ENCODE data around the gene MICALL2. TPM values are rescaled to one million over a fixed set of nuclear protein-coding genes. Genes with fewer than 3 reads are reported as not detected.

The MICALL2 gene
- total RNA-seq, 1 donor from 2014 or later, result 19.7 TPM

DNA sequence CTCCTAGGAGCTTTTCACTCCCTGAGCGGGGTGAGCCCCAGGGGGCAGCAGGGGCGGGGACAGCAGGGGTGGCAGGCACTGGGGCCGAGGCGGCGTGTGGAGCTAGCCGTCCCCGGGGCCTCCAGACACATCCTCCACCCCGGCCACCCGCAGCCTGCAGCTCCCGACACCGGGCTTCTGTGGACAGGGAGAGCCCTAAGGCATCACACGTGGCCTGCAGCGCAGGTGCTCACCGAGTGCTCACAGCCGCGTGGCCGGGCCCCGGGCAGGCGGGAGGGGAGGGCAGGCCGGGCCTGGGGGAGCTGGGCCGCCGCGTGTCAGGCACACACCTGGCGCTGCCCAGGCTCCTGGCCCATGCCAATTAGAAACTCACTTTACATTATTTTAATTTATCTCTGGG lies 51.4 kb downstream of the MICALL2 start:
- DNase-seq (ENCODE audit: low spot score), result no peak
- intact Hi-C loops (cut with DNase I), result no loop called here

DNA sequence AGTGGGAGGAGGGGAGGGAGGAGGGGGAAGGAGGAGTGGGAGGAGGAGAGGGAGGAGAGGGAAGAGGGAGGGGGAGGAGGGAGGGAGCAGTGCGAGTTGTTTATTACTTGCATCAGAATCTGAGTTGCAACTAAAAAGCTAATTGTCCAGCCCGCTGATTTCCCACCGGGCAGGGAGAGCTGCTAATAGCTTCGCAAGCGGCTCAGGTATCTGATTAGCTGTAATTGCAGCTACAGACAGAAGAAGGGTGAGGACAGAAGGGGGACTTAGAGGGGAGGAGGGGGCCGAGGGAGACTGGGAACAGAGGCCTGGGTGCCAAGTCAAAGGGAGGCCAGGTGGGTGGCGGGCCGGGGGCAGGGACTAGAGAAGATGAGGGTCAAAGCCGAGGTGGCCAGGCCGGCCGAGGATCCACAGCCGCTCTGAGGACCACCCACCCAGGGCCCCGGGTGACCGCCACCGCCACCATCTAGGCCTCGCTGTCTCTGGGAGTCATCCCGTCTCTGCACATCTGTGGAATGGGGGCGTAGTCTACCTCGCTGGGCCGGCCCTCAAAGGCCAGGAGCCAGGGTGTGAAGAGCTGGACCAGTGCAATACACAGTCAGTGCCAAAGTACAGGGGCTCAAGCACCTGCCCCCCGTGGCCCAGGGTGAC lies 54.2 kb downstream of the MICALL2 start:
- intact Hi-C loops (cut with DNase I), result no loop called here
- DNase-seq (ENCODE audit: low spot score), result no peak

DNA sequence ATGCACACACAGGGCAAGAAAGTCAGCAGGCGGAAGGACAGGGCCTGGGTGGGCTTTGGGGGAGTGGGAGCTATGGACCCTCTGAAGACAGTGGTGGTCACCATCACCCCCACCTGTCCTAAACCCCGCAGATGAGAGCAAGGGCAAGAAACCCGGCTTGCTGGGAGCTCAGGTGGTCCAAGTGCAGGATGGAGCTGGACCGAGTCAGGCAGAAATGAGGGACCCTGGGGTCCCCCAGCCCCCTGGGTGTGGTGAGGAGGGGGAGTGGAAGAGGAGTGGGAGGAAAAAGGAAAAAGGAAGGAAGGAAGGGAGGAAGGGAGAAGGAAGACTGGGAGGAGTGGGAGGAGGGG lies 54.8 kb downstream of the MICALL2 start:
- intact Hi-C loops (cut with DNase I), result no loop called here
- DNase-seq (ENCODE audit: low spot score), result no peak

DNA sequence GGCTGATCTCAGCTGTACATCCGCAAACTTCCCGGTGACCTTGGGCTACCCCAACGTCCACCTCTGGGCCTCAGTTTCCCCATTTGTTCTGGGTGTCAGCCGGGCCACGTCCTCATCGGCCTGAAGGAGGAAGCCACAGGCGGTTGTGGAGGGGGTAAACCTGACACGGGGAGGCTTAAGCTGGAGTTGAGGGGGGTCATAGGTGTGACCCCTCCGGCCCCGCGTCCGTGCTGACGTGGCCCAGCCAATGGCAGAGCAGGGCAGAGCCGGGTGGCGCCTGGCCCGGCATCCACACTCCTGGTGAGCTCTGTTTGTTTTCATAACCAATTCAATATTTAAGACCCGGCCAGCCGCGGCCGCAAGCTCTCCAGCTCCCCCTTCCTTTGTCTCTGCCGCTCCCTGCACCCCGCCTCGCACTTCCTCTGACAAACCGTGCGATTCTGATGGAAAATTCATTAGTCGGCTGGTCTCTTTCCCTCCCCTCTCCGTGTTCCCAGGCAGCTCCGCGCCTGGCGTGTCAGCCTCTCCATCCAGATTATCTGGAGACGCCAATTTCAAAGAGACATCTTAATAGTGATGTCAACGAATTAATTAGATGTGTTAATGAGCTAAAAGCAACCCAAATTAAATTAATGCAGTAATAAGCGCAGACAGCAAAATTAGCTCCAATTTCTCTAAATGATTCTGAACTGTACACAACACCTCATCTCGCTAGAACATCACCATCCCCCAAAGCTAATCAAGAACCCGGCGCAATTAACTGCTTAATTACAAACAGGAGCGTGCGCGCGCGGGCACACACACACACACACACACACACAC lies 55.4 kb downstream of the MICALL2 start:
- intact Hi-C loops (cut with DNase I), result no loop called here
- DNase-seq (ENCODE audit: low spot score), result no peak

DNA sequence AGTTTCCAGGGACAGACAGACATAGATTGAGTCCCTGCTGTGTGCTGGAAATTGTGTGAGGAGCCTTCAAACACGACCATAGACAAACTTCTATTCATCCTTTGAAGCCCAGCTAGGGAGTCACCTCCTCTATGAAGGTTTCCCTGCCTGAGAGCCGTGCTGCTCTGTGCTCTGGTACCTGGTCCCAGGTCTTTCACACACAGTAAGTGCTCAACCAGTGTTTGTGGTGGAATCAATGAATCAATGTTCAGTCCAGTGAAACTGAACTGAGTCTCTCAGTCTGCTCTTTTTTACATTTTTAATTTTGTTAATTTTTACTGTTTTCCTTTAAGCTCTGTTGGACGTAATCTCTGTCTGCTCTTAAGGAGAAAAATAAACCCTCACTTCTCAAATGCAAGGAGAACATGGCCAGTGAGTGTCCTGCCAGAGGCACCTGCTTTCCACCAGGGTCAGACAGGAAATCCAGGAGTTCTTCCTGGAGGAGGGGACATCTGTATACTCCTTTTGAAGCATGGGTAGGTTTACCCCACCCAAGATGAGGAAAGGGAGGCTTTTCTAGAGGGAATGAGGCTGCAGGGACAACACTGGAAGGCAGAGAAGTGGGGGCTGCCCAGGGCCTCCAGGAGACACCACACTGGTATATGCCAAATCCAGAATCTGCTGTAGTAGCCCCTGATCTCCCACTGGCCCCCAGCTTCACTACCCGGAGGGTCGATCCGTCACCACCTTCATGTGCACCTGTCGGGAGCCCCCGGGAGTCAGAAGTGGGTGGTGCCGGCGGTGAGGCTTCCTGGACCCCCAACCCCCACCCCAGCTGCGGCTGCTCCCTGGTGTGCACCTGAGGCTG lies 56.3 kb downstream of the MICALL2 start:
- intact Hi-C loops (cut with DNase I), result no loop called here
- no peak for DNase-seq (ENCODE audit: low spot score)

DNA sequence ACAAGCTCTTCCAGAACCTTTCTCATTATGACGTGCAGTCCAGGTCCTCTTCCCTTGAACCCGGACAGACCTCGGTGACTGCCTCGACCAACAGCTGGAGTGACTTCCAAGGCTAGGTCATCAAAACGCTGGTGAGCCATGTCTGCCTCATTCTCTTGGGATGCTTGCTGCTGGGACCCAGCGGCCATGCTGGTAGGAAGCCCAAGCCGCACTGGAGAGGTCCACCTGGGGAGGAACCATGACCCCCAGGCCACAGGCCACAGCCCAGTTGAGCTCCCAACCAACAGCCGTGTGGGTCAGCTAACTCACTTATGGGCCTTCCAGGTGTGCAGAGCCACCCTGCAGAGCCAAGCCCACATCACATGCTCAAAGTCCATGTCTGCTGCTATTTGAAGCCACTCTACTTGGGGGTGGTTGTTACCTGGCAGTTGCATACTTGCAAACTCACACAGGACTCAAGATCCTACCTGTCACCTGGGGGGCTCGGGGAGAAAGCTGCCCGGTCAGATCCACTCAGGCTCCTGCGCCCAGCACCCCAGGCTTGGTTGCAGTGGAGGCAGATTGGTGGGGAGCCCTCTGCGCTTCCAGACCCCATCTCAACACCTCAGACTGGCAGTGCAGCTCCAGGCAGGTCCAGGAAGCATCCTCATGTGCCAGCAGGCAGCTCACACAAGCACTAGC lies 57.0 kb downstream of the MICALL2 start:
- intact Hi-C loops (cut with DNase I), result no loop called here

DNA sequence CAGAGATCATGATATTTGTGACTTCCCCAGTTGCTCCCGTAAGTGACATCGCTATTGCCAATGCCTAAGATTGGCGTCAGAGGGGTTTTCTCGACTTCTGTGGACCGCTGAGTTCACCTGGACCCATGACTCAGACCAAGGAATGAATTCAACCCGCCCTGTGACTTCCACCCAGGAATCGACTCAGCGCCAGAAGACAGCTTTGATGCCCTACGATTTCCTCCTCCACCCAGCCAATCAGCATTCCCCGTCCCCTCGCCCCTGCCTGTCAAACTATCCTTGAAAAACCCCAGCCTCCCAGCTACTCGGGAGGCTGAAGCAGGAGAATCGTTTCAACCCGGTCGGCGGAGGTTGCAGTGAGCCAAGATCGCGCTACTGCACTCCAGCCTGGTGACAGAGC lies 58.3 kb downstream of the MICALL2 start:
- no peak for DNase-seq (ENCODE audit: low spot score)
- intact Hi-C loops (cut with DNase I), result no loop called here

More for the DNA sequence above, 57.0 kb downstream of the MICALL2 start:
- no peak for DNase-seq (ENCODE audit: low spot score)

DNA sequence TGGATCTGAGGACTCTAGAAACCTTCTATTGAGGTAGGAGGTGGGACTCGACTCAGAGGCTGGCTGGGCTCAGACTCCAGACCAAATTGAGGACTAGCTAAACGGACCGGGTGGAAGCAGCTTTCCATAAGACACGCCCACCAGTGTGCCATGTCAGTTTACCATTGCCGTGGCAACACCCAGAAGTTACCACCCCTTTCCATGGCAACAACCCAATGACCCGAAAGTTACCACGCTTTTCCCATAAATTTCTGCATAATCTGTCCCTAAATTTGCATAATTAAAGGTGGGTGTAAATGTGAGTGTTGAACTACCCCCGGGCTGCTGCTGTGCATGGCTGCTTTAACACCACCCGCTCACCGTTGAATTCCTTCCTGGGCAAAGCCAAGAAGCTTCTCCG lies 58.9 kb downstream of the MICALL2 start:
- intact Hi-C loops (cut with DNase I), result no loop called here
- DNase-seq (ENCODE audit: low spot score), result no peak

DNA sequence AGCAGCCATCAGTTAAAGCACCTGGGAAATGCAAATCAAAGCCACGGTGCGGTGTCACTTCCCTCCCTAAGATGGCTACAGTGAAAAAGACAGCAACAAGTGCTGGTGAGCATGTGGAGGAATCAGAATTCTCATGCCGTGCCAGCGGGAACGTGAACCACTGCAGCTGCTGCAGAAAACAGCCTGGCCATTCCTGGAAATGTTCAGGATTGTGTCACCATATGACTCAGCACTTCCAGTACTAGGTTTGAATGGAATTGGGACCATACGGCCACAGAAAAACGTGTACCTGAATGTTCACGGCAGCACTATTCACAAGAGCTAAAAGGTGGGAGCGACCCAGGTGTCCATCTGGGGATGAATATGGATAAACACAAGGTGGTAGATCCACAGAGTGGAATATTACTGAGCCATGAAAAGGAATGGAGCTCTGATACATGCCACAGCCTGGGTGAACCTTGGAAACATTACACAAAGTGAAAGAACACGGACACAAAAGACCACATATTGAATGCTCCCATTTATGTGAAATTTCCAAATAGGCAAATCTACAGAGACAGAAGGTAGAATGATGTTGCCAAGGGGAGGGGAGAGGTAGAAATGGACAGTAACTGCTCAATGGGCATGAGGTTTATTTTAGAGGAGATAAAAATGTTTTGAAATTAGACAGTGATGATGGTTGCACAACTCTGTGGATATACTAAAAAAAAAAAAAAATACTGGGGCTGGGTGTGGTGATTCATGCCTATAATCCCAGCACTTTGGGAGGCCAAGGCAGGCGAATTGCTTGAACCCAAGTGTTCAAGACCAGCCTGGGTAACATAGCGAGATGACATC lies 61.6 kb downstream of the MICALL2 start:
- intact Hi-C loops (cut with DNase I), result no loop called here

DNA sequence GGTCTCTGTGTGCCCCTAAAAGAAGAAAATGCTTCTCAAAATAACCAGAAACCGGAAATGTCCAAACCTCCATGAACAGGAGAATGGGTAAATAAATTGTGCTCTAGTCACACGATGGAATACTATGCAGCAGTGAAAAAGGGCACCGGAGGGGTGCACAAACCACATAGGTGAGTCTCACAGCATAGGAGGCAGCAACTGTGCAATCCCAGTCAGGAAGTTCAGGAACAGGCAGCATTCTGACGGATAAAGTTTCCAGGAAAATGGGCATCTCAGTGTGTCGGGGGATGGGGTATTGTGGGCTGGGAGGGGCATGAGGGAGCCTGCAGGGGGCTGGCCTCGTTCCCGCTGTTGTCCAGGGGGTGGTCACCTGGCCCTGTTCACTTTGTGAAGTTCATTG lies 63.1 kb downstream of the MICALL2 start:
- no peak for DNase-seq (ENCODE audit: low spot score)
- intact Hi-C loops (cut with DNase I), result no loop called here

More for the DNA sequence above, 61.6 kb downstream of the MICALL2 start:
- DNase-seq (ENCODE audit: low spot score), result no peak

DNA sequence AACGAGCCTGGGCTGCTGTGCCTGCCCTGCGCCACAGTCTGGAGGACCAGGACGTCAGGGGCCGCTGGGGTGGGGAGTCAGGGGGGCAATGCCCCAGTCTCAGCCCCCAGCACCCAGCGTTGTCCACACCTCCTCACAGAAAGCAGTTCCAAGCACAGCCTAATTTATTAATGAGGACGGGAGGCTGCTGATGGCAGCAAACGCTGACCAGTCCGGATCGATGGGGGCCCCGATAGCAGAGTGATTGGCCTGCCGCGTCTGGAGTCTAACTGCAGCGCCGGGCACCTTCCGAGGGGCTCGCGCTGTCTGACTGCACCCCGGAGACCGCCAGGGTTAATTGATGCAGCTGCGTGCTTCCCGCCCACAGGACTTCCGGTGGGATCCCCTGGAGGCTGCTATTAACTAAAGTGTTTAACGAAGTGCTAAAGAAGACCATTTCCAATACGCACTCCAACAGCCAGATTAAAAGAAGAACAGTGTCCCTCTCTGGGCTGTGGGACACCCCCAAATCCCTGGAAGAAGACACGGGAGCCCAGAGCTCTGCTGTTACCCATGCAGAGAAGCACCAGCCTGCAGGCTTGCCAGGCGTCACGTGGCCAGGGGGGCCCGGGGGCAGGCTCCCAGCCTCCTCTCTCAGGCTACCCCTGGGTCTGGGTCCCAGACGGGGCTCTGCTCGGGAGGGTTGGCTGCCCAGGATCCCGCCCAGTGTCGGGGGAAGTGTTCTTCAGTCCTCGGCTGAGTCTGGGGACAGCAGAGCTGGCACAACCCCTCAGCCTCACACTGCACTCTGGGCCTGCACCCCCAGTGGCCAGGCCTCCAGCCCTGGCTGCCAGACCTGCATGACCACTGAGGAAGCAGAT lies 63.8 kb downstream of the MICALL2 start:
- intact Hi-C loops (cut with DNase I), result no loop called here
- no peak for DNase-seq (ENCODE audit: low spot score)

DNA sequence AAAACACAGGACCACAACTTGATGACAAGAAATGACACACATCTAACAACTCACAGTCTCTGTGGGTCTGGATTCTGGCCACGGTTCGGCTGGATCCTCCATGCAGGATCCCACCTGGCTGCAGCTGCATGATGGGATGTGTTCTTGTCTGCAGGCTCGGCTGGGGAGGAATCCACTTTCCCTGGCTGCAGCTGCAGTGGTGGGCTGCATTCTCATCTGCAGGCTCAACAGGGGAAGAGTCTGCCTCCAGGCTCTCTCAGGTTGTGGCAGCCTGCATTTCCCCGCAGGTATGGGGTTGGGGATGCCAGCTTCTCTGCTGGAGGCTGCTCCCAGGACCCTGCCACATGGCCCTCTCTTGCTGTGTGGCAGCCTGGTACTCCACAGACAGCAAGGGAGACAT lies 64.9 kb downstream of the MICALL2 start:
- DNase-seq (ENCODE audit: low spot score), result no peak
- intact Hi-C loops (cut with DNase I), result no loop called here

DNA sequence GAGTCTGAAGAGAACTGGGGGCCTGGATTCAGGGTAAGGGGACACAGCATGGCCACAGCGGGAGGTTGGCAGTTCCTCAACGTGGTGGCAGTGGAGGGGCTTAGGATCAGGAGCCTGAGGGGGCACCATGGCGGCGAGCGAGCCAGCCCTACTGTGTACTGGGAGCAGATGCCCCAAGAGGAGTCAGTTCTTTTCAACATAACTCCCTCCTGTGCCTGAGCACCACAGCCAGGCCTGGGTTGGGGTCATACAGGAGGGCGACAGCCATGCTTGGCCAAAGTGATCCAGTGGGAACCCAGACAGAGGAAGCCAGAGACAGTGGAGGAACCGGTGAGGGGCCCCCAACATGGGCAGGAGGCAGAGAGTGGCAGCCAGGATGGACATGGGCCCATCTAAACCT lies 65.8 kb downstream of the MICALL2 start:
- no peak for DNase-seq (ENCODE audit: low spot score)
- intact Hi-C loops (cut with DNase I), result no loop called here

DNA sequence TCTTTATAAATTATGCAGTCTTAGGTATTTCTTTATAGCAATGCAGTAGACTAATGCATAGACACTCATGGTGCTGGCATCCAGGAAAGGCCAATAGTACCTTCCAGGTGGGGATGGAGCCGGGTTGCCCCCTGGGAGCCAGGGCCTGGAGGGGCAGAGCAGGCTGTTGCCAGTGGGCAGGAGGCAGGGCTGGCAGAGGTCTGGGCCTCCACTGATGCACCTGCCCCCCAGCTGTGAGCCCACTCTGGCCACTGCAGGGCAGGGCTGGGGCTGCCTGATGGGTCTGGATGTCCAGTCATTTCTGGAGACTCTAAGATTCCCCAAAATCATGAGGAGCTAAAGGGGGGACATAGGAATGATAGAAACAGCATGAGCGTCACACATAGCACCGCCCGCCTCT lies 66.7 kb downstream of the MICALL2 start:
- DNase-seq (ENCODE audit: low spot score), result no peak
- intact Hi-C loops (cut with DNase I), result no loop called here

DNA sequence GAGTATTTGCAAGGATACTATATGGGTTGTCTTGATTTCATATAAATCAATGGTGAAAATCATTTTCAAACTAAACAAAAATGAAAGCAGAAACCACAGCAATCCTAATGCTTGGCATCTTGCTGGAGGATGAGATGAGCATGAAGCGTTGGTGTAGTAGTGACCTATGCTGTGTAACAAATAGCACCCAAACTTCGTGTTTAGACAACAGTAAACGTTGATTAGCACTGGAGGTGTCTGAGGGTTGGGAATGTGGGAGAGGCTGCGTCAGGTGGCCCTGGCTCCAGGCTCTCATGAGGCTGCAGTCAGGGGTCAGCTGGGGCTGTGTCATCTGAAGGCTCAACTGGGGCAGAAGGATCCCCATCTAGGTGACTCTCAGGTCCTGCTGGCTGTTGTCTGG lies 67.8 kb downstream of the MICALL2 start:
- DNase-seq (ENCODE audit: low spot score), result no peak
- intact Hi-C loops (cut with DNase I), result no loop called here

DNA sequence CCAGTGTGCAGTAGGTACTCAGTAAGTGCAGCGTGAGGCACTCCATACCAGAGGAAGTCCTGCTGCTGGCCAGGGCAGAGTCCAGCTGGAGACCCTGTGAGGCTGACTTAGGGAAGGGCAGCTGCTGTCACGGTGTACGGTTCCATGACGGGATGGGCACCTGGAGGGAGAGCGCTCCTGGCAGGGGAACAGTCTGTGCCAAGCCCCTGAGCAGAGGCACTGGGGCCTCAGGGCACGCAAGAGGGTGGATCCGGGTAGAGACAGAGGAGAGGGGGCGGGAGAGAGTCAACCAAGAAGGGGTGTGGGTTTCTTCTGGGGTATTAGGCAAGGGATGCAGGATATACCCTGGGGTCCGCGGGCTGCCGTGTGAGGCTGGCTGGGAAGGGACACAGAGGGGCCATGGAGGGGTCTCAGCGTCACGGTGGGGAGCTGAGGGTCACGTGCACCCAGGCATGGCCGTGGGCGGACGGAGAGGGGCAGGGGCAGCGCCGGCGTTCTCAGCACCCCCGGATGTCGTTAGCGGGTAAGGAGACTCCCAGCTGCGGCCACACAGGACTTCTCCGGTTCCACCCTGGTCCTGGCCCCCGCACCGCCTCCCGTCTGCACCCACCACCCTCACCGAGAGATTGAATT lies 70.5 kb downstream of the MICALL2 start:
- no peak for DNase-seq (ENCODE audit: low spot score)
- intact Hi-C loops (cut with DNase I), result no loop called here

DNA sequence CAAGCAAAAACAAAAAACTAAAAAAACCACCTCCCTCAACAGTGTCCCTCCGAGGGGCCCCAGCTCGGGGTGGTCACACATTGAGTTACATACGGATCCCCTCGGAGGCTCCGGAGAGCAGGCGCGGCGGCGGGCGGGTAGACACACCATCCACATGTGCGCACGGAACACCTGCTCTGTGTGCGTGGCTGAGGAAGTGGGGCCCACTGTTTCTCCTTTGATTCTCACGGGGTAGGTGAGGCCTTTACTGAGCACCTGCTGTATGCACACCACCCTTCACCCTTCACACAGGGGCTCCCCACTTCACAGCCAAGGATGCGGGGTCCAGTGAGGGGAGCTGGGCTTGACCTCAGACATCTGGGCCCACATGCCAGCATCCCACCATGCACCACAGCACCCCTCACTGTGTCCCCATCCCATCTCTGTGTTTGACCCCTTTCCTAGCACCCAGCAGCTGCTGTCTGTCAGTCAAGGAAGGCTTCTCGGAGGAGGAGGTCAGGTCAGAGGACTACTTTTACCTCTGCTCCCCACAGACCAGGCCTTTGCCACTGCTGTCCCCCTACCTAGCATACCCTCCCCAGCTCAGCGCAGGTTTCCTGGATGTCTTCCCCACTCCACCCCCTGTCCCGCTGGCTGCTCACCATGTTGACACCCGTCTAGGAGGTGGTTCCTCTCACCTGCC lies 71.1 kb downstream of the MICALL2 start:
- DNase-seq (ENCODE audit: low spot score), result no peak
- intact Hi-C loops (cut with DNase I), result no loop called here
